Fibroblast of pulmonary artery (primary cell): ENCODE data around the gene RNF112.

Source experiments
- DNase-seq: peaks from one replicate; pipeline ENCODE4 v3.0.0-alpha.2; 2010; ENCODE audit warnings: low read depth
- H3K4me3 ChIP-seq: replicated peaks from 2 replicates; pipeline ENCODE4 v1.5.1; 2011; ENCODE audit warnings: low read depth, mild to moderate bottlenecking, control low read depth, low read length, moderate library complexity
- CTCF ChIP-seq: IDR thresholded peaks from 2 replicates; pipeline ENCODE4 v1.5.1; 2011; ENCODE audit warnings: mild to moderate bottlenecking, control low read depth, low read length, inconsistent platforms; ENCODE audit errors: missing control alignments

RNF112 gene

GRCh38 chr17:19407601-19408345 lies 3.3 kb upstream of the RNF112 start:
- H3K4me3 ChIP-seq, result no peak overlapping the region
- TF ChIP-seq CTCF, result no peak
- no peak for DNase-seq

- DNase-seq, result no peak
- TF ChIP-seq CTCF, result no peak
- H3K4me3 ChIP-seq, result no peak overlapping the region
Measured at GRCh38 chr17:19408346-19408710, 2.7 kb upstream of the RNF112 start.

GRCh38 chr17:19409066-19409465 lies 2.0 kb upstream of the RNF112 start:
- H3K4me3 ChIP-seq, result no peak overlapping the region
- TF ChIP-seq CTCF, result no peak
- DNase-seq, result no peak

- H3K4me3 ChIP-seq, result no peak overlapping the region
- TF ChIP-seq CTCF, result no peak
- no peak for DNase-seq
Measured at GRCh38 chr17:19409509-19409908, 1.5 kb upstream of the RNF112 start.

- no peak for DNase-seq
- no peak overlapping the region for H3K4me3 ChIP-seq
- TF ChIP-seq CTCF, result no peak
Measured at GRCh38 chr17:19410091-19410490, 941 bp upstream of the RNF112 start.

- no peak for DNase-seq
- H3K4me3 ChIP-seq, result peak overlapping the region; percentile 10
- no peak for TF ChIP-seq CTCF
Measured at GRCh38 chr17:19411631-19412030, 599 bp downstream of the RNF112 start.

- no peak for DNase-seq
- H3K4me3 ChIP-seq, result no peak overlapping the region
- no peak for TF ChIP-seq CTCF
Measured at GRCh38 chr17:19412510-19412909, 1.5 kb downstream of the RNF112 start.
